Hypothalamus (tissue), 51 donors: ENCODE data around the gene ZNF618.

ENCODE experiments used
- DNase-seq, 51 donors: peaks; one replicate each; lab custom pipeline; 2025; lab: John Stamatoyannopoulos, UW

Gene ZNF618

GRCh38 chr9:113998525-113999255, 122.6 kb downstream of the ZNF618 start:
- DNase-seq: peak in 1 of 51 donors; percentile 16

GRCh38 chr9:113999256-114000062, 123.3 kb downstream of the ZNF618 start:
- DNase-seq: peak in 1 of 51 donors; percentile 36

- DNase-seq: no peak
Measured at GRCh38 chr9:114000063-114000454, 124.0 kb downstream of the ZNF618 start.

GRCh38 chr9:114000671-114001409, 124.7 kb downstream of the ZNF618 start:
- DNase-seq: no peak

DNA sequence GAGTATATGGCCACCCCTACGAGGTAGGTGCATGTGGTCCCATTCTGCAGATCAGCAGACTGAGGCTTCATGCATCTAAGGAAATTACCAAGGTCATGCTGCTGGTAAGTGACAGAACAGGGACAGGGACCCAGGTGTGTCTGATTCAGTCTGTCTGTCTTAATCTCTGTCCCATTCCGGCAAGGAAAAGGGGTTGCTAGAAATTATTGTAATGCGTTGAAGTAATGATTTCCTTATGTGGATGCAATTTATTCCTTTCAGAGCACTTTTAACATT, 125.2 kb downstream of the ZNF618 start:
- DNase-seq: no peak

- DNase-seq: no peak
Measured at GRCh38 chr9:114001794-114002261, 125.7 kb downstream of the ZNF618 start.

- no peak for DNase-seq
Measured at GRCh38 chr9:114002271-114002985, 126.3 kb downstream of the ZNF618 start.

DNA sequence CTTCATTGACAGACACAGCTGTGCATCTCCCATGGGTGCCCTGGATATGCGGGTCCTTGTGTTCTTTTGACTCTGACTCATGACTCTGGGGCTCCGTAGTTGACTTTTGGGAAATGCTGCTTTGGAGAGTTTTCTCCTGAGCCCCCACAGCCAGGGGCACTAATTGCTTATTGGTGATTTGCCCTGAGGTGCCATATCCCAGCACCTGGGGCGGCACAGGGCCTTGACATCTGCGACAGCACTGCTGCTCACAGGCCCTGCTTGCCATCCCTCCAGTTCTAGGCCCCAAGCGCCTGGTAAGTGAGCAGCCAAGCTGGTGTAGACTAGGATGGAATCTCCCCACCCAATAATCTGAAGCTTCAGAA, 126.9 kb downstream of the ZNF618 start:
- no peak for DNase-seq

DNA sequence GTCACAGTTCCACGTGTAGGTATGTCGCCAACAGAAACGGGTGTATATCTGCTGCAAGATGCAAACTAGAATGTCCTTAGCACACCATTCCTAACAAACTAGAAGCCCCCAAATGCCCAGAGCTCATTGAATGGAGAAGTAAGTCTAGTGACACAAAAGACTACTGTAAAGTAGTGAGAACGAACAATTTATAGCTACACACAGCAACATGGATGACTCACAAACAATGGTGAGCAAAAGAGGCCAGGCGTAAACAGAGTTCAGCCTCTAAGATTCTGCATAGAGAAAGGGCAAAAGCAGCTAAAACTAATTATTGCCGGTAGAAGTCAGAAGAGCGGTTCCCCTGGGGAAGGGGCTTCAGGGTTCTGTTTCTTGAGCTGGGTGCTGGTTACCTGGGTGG, 127.2 kb downstream of the ZNF618 start:
- DNase-seq: no peak

- no peak for DNase-seq
Measured at GRCh38 chr9:114003758-114004157, 127.6 kb downstream of the ZNF618 start.

GRCh38 chr9:114004221-114004716, 128.2 kb downstream of the ZNF618 start:
- peak in 32 of 51 donors; percentile 11 to 68 (median 38) for DNase-seq

- no peak for DNase-seq
Measured at GRCh38 chr9:114005371-114006154, 129.5 kb downstream of the ZNF618 start.

DNA sequence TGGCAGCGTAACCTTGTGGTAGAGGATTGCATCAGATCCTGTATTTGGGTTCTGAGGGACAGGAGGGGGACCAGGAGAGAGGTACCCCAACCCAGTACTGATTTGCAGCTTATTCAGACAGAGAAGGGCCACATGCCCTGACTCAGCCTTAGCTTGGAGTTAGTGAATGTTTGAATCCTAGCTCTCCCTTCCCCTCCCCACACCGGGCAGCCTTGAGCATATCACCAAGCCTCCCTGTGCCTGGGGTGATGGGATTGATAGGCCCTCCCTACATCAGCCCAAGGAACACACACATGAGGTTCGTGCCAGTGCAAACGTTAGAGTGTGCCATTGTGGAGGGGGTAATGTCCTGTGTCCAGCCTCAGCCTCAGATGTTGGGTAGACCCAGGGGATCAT, 130.0 kb downstream of the ZNF618 start:
- DNase-seq: no peak

GRCh38 chr9:114006931-114007691, 131.0 kb downstream of the ZNF618 start:
- DNase-seq: no peak

- DNase-seq: no peak
Measured at GRCh38 chr9:114007991-114008666, 132.0 kb downstream of the ZNF618 start.

DNA sequence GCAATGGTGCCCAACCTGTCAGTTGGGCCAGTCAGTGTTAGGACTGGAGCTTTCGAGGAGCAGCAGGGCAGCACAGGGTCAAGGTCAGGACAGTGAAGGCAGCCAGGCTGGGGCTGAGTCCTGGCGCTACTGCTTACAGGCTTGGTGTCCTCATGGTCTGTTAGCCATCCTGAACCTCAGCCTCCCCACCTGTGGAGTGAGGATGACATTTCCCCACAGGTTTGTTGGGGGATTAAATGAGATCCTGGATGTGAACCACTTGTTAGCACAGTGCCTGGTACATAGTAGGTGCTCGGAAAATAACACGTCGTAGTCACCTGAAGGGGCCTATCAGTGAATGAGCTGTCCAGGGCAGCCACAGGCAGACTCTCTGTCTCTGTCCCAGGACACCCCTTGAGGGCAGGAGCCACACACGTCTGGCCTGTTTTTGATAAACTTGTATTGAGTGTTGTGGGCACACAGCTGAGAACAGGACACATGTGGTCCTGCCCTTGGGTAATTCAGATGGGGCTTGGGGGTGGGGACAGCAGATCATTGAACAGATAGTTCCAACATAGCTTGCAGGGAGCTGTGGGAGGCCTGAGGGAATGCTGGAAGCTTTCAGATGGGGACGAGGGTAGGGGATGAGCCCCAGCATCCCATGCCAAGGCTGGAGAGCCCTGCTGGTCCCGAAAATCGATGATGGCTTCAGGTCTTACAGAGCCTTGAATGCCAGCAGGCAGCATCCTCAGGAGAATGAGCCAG, 132.7 kb downstream of the ZNF618 start:
- no peak for DNase-seq

- no peak for DNase-seq
Measured at GRCh38 chr9:114011313-114011712, 135.2 kb downstream of the ZNF618 start.

DNA sequence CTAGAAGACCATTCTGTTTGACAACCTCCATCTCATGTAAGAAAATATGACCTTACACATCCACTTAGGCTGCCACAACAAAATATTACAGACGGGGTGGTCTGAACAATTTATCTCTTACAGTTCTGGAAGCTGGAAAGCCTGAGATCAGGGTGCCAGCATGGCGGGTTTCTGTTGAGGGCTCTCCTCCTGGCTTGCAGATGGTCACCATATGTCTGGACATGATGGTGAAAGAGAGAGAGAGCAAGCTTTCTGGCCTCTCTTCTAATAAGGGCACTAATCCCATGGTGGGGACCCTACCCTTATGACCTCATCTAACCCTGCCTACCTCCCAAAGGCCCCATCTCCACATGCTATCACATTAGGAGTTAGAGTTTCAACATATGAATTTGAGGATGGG, 136.0 kb downstream of the ZNF618 start:
- DNase-seq: no peak
